IMR-90 (cell line): Measurements from ENCODE around the gene NPR2. TPM values are rescaled to one million over a fixed set of nuclear protein-coding genes. Genes with fewer than 3 reads are reported as not detected.

Experiments
- ATAC-seq: fragments of 200-7000 bp; cut with Tn5 transposase; 2 replicates; pipeline ENCODE4 v1.9.1; 2020; ENCODE audit warnings: low read depth, mild to moderate bottlenecking, moderate library complexity
- BruUV-seq: library from RNA; stranded (reverse); fragments of 400-500 nt; replicated peaks from 2 replicates; lab custom pipeline; 2021; lab: Mats Ljungman, UMichigan
- CTCF ChIA-PET: fragments of 300-600 bp; formaldehyde crosslinking; extraction: SDS; loops from one replicate; lab custom pipeline; 2021; ENCODE audit warnings: antibody characterized with exemption; lab: Yijun Ruan, JAX
- POLR2A ChIA-PET: fragments of 300-600 bp; sonication (Branson Sonifier 250); formaldehyde crosslinking; loops from one replicate; lab custom pipeline; 2022; ENCODE audit warnings: antibody characterized with exemption; ENCODE audit not compliant: unreplicated experiment; lab: Charles Lee
- DNase-seq: peaks from one replicate; pipeline ENCODE4 v3.0.0; 2013
- H2AFZ ChIP-seq: replicated peaks from 2 replicates; pipeline ENCODE3; 2013; ENCODE audit warnings: low read length, mild to moderate bottlenecking; ENCODE audit not compliant: poor library complexity
- H2AK5ac ChIP-seq: 2 replicates; pipeline ENCODE4 v1.6.1; 2013; ENCODE audit warnings: low read depth, low read length, inconsistent platforms
- H2AK9ac ChIP-seq: replicated peaks from 2 replicates; pipeline ENCODE3; 2013; ENCODE audit warnings: mild to moderate bottlenecking, low read depth, low read length, moderate library complexity; ENCODE audit not compliant: poor library complexity
- H2BK120ac ChIP-seq: 2 replicates; pipeline ENCODE4 v1.6.1; 2013; ENCODE audit warnings: low read depth, low read length, inconsistent platforms
- H2BK15ac ChIP-seq: 3 replicates; pipeline ENCODE4 v1.6.1; 2013; ENCODE audit warnings: low read depth, low read length, inconsistent platforms
- H2BK20ac ChIP-seq: 2 replicates; pipeline ENCODE4 v1.6.1; 2013; ENCODE audit warnings: low read depth, mild to moderate bottlenecking, inconsistent platforms, low read length, moderate library complexity
- H2BK5ac ChIP-seq: 2 replicates; pipeline ENCODE4 v1.6.1; 2013; ENCODE audit warnings: mild to moderate bottlenecking, low read depth, low read length, inconsistent platforms; ENCODE audit not compliant: poor library complexity, severe bottlenecking
- H3K14ac ChIP-seq: replicated peaks from 2 replicates; pipeline ENCODE4 v1.6.1; 2013; ENCODE audit warnings: low read depth, low read length, inconsistent platforms
- H3K18ac ChIP-seq: 2 replicates; pipeline ENCODE4 v1.6.1; 2013; ENCODE audit warnings: low read depth, low read length, control low read depth
- H3K23ac ChIP-seq: 2 replicates; pipeline ENCODE4 v1.6.1; 2013; ENCODE audit warnings: low read depth, low read length, inconsistent platforms
- H3K27ac ChIP-seq: 2 replicates; pipeline ENCODE4 v1.5.1; 2013; ENCODE audit warnings: mild to moderate bottlenecking, control low read depth, low read length; ENCODE audit not compliant: insufficient read depth
- H3K27me3 ChIP-seq: 2 replicates; pipeline ENCODE4 v1.6.1; 2013; ENCODE audit warnings: low read length; ENCODE audit not compliant: control insufficient read depth, insufficient read depth
- H3K36me3 ChIP-seq: 2 replicates; pipeline ENCODE4 v1.6.1; 2013; ENCODE audit warnings: low read length, mixed read lengths; ENCODE audit not compliant: control insufficient read depth, insufficient read depth
- H3K4ac ChIP-seq: 2 replicates; pipeline ENCODE4 v1.6.1; 2013; ENCODE audit warnings: low read depth, low read length, inconsistent platforms
- H3K4me1 ChIP-seq: 2 replicates; pipeline ENCODE4 v1.6.1; 2013; ENCODE audit warnings: low read length, mixed read lengths; ENCODE audit not compliant: control insufficient read depth, insufficient read depth
- H3K4me2 ChIP-seq: 2 replicates; pipeline ENCODE4 v1.6.1; 2013; ENCODE audit warnings: low read depth, mild to moderate bottlenecking, control low read depth, low read length, moderate library complexity
- H3K4me3 ChIP-seq: 2 replicates; pipeline ENCODE4 v1.5.1; 2013; ENCODE audit warnings: low read depth, mild to moderate bottlenecking, control low read depth, low read length, moderate library complexity; ENCODE audit not compliant: insufficient read depth
- H3K56ac ChIP-seq: 2 replicates; pipeline ENCODE4 v1.6.1; 2013; ENCODE audit warnings: low read length, inconsistent platforms; ENCODE audit not compliant: insufficient read depth; ENCODE audit errors: extremely low read depth
- H3K79me1 ChIP-seq, 2 experiments: 2 replicates each; pipeline ENCODE4 v1.6.1; 2013; ENCODE audit warnings: low read length in 2 of 2, inconsistent platforms in 1 of 2, low read depth in 1 of 2
- H3K9ac ChIP-seq: 2 replicates; pipeline ENCODE4 v1.6.1; 2013; ENCODE audit warnings: low read depth, low read length, control low read depth
- H3K9me1 ChIP-seq: 2 replicates; pipeline ENCODE4 v1.6.1; 2013; ENCODE audit warnings: low read length, inconsistent platforms; ENCODE audit not compliant: insufficient read depth
- H3K9me3 ChIP-seq: 2 replicates; pipeline ENCODE4 v1.6.1; 2013; ENCODE audit warnings: low read length; ENCODE audit not compliant: control insufficient read depth, insufficient read depth
- H4K20me1 ChIP-seq: 2 replicates; pipeline ENCODE4 v1.6.1; 2013; ENCODE audit warnings: low read length, inconsistent platforms; ENCODE audit not compliant: insufficient read depth
- H4K5ac ChIP-seq: 2 replicates; pipeline ENCODE4 v1.6.1; 2013; ENCODE audit warnings: mild to moderate bottlenecking, low read depth, low read length, control low read depth
- H4K8ac ChIP-seq, 2 experiments: 2 replicates each; pipeline ENCODE4 v1.6.1; 2013; ENCODE audit warnings: low read depth in 2 of 2, low read length in 2 of 2, control low read depth in 1 of 2, inconsistent platforms in 1 of 2
- H4K91ac ChIP-seq: 2 replicates; pipeline ENCODE4 v1.6.1; 2013; ENCODE audit warnings: low read depth, low read length, inconsistent platforms; ENCODE audit not compliant: insufficient read depth
- BHLHE40 ChIP-seq: fragments of 150-350 bp; IDR thresholded peaks from 2 replicates; pipeline ENCODE4 v1.6.1; 2016; ENCODE audit warnings: mild to moderate bottlenecking, low read depth, low read length
- CEBPB ChIP-seq: IDR thresholded peaks from 2 replicates; pipeline ENCODE4 v1.6.1; 2012; ENCODE audit warnings: low read depth, low read length, improper control_type of control experiment
- CHD1 ChIP-seq: IDR thresholded peaks from 2 replicates; pipeline ENCODE4 v1.6.1; 2012; ENCODE audit warnings: low read depth, low read length, improper control_type of control experiment
- FOS ChIP-seq: fragments of 150-350 bp; IDR thresholded peaks from 2 replicates; pipeline ENCODE4 v1.6.1; 2016; ENCODE audit warnings: low read depth, low read length
- MAFK ChIP-seq: IDR thresholded peaks from 2 replicates; pipeline ENCODE4 v1.6.1; 2012; ENCODE audit warnings: low read depth, low read length, improper control_type of control experiment
- MAZ ChIP-seq: IDR thresholded peaks from 2 replicates; pipeline ENCODE4 v1.6.1; 2012; ENCODE audit warnings: low read depth, mild to moderate bottlenecking, low read length, improper control_type of control experiment, moderate library complexity, borderline replicate concordance
- MXI1 ChIP-seq: IDR thresholded peaks from 2 replicates; pipeline ENCODE4 v1.6.1; 2012; ENCODE audit warnings: low read depth, mild to moderate bottlenecking, low read length, moderate library complexity, borderline replicate concordance
- NFE2L2 ChIP-seq: fragments of 150-350 bp; IDR thresholded peaks from 2 replicates; pipeline ENCODE4 v1.6.1; 2016; ENCODE audit warnings: low read depth, mild to moderate bottlenecking, low read length
- POLR2A ChIP-seq: IDR thresholded peaks from 2 replicates; pipeline ENCODE4 v1.6.1; 2012; ENCODE audit warnings: mild to moderate bottlenecking, low read depth, low read length
- RAD21 ChIP-seq: IDR thresholded peaks from 2 replicates; pipeline ENCODE4 v1.6.1; 2012; ENCODE audit warnings: low read length, improper control_type of control experiment
- RCOR1 ChIP-seq: IDR thresholded peaks from 2 replicates; pipeline ENCODE4 v1.6.1; 2012; ENCODE audit warnings: mild to moderate bottlenecking, low read length, improper control_type of control experiment; ENCODE audit not compliant: insufficient replicate concordance
- RFX5 ChIP-seq: IDR thresholded peaks from 2 replicates; pipeline ENCODE4 v1.8.0; 2012; ENCODE audit warnings: low read depth, mild to moderate bottlenecking, low read length, moderate library complexity
- SMC3 ChIP-seq: fragments of 150-350 bp; IDR thresholded peaks from 2 replicates; pipeline ENCODE4 v1.6.1; 2016; ENCODE audit warnings: low read depth, mild to moderate bottlenecking, antibody characterized with exemption, low read length, moderate library complexity
- WGBS, 2 experiments: methylation state at CpG; one replicate each; pipeline versions ENCODE4 v1.1.5 to v1.1.7; 2013; ENCODE audit warnings: missing lambda C conversion rate in 2 of 2; ENCODE audit not compliant: insufficient read length in 1 of 2; ENCODE audit errors: extremely low coverage in 2 of 2; 5-methylcytosine and 5-hydroxymethylcytosine counted together
- dilution Hi-C: fragments of 300-500 bp; cut with HindIII; formaldehyde crosslinking; loops from one replicate; pipeline ENCODE4 v1.14.3; 2018; ENCODE audit warnings: low sequenced_read_pairs; ENCODE audit not compliant: unreplicated experiment
- in situ Hi-C: fragments of 300-500 bp; cut with MboI; formaldehyde crosslinking; loops from 3 replicates; pipeline ENCODE4 v1.14.3; 2019; ENCODE audit warnings: low sequenced_read_pairs, inconsistent platforms, mixed read lengths
- intact Hi-C: fragments of 100-400 bp; cut with micrococcal nuclease; formaldehyde crosslinking; loops from 2 replicates; pipeline ENCODE4 v1.10.0; 2022
- polyA plus RNA-seq, 3 experiments: library from polyadenylated mRNA; depleted of rRNA; stranded (reverse); fragments of >200 nt; gene quantifications; 2 replicates each; pipeline ENCODE4 v1.2.3, GENCODE V29; 2012; ENCODE audit warnings: low replicate concordance in 1 of 3
- total RNA-seq: library from RNA; depleted of rRNA; stranded (reverse); fragments of >200 nt; gene quantifications from 2 replicates; pipeline ENCODE4 v1.2.3, GENCODE V29; 2012
- TF ChIP-seq, protein P1 (sequence below): conservative IDR thresholded peaks from 2 replicates; pipeline ENCODE4 v1.5.1; 2012; ENCODE audit warnings: mild to moderate bottlenecking, low read depth, low read length, improper control_type of control experiment
- TF ChIP-seq, protein P2 (sequence below): fragments of 150-350 bp; IDR thresholded peaks from 2 replicates; pipeline ENCODE4 v1.6.1; 2017; ENCODE audit warnings: mild to moderate bottlenecking, antibody characterized with exemption, low read length, low read depth
- TF ChIP-seq, protein P3 (sequence below): fragments of 150-350 bp; IDR thresholded peaks from 2 replicates; pipeline ENCODE4 v1.6.1; 2016; ENCODE audit warnings: low read depth, mild to moderate bottlenecking, low read length, moderate library complexity, borderline replicate concordance

Gene NPR2
- total and polyA plus RNA-seq, 2 of the 4 experiments (the other 2 are of a cell fraction) = 5.2 to 35.7 TPM

DNA sequence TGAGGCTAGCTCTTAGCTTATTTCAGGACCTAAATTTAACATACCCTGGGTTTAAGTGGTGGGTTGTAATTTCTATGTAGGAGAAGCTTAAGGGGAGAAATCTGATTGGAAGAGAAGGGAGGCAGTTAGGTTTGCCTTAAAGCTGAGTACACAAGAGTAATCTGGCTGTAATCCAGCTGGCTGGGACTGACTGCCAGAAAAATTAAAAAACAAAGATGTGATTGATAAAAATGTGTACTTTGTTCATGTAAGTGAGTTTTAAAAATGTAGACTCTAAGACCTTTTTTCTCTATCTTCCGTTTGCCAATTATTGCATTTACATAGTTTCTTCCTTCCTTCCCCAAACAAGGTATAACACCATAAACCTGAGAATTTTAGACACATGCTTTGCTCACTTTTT, 19.9 kb upstream of the NPR2 start:
- H2BK20ac ChIP-seq = no peak overlapping the region
- no CpG with 5 or more reads among the region's 1 CpG for WGBS, 2 experiments
- CTCF ChIA-PET = interaction anchor here (1.0 kb wide), 1 partner anchor 18 kb away, joined by 3 read pairs; no protein-coding TSS in a partner anchor

More for the DNA sequence above, 19.9 kb upstream of the NPR2 start:
- H3K9me3 ChIP-seq = no peaks in the 10 kb centered on the region
- no peak overlapping the region for H4K91ac ChIP-seq
- no peak for DNase-seq
- no peaks in the 10 kb centered on the region for H4K20me1 ChIP-seq
- H3K4me1 ChIP-seq = peaks cover 1% of the 10 kb centered on the region; the same call in 1 of the 2 replicates
- H2AK5ac ChIP-seq = no peak overlapping the region
- no peak for TF ChIP-seq NFE2L2
- TF ChIP-seq BHLHE40 = no peak
- no peak for TF ChIP-seq RFX5
- TF ChIP-seq POLR2A = no peak
- TF ChIP-seq, protein P1, sequence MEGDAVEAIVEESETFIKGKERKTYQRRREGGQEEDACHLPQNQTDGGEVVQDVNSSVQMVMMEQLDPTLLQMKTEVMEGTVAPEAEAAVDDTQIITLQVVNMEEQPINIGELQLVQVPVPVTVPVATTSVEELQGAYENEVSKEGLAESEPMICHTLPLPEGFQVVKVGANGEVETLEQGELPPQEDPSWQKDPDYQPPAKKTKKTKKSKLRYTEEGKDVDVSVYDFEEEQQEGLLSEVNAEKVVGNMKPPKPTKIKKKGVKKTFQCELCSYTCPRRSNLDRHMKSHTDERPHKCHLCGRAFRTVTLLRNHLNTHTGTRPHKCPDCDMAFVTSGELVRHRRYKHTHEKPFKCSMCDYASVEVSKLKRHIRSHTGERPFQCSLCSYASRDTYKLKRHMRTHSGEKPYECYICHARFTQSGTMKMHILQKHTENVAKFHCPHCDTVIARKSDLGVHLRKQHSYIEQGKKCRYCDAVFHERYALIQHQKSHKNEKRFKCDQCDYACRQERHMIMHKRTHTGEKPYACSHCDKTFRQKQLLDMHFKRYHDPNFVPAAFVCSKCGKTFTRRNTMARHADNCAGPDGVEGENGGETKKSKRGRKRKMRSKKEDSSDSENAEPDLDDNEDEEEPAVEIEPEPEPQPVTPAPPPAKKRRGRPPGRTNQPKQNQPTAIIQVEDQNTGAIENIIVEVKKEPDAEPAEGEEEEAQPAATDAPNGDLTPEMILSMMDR = no peak
- TF ChIP-seq CEBPB = no peak
- TF ChIP-seq FOS = no peak
- no peak for TF ChIP-seq MAZ
- TF ChIP-seq RAD21 = no peak
- TF ChIP-seq CHD1 = no peak
- TF ChIP-seq, protein P2, sequence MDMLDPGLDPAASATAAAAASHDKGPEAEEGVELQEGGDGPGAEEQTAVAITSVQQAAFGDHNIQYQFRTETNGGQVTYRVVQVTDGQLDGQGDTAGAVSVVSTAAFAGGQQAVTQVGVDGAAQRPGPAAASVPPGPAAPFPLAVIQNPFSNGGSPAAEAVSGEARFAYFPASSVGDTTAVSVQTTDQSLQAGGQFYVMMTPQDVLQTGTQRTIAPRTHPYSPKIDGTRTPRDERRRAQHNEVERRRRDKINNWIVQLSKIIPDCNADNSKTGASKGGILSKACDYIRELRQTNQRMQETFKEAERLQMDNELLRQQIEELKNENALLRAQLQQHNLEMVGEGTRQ = no peak
- no peak for TF ChIP-seq MAFK
- TF ChIP-seq SMC3 = no peak
- TF ChIP-seq, protein P3, sequence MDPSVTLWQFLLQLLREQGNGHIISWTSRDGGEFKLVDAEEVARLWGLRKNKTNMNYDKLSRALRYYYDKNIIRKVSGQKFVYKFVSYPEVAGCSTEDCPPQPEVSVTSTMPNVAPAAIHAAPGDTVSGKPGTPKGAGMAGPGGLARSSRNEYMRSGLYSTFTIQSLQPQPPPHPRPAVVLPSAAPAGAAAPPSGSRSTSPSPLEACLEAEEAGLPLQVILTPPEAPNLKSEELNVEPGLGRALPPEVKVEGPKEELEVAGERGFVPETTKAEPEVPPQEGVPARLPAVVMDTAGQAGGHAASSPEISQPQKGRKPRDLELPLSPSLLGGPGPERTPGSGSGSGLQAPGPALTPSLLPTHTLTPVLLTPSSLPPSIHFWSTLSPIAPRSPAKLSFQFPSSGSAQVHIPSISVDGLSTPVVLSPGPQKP = no peak
- no peak for TF ChIP-seq MXI1
- TF ChIP-seq RCOR1 = no peak
- H3K56ac ChIP-seq = no peak overlapping the region
- H3K4ac ChIP-seq = no peak overlapping the region
- H3K27me3 ChIP-seq = peaks cover 28% of the 10 kb centered on the region
- intact Hi-C loops (no loop called here), dilution Hi-C loops (no loop called here), in situ Hi-C loops (no loop called here)
- BruUV-seq = no TSS peak
- H3K14ac ChIP-seq = no peak overlapping the region
- no peak overlapping the region for H2BK15ac ChIP-seq
- POLR2A ChIA-PET = no interaction called here
- H3K18ac ChIP-seq = no peak overlapping the region
- H2BK120ac ChIP-seq = no peak overlapping the region
- H3K27ac ChIP-seq = no peak overlapping the region
- H3K9me1 ChIP-seq = no peaks in the 10 kb centered on the region
- no peak overlapping the region for H4K5ac ChIP-seq
- H3K79me1 ChIP-seq = no peaks in the 10 kb centered on the region
- H3K4me2 ChIP-seq = no peak overlapping the region
- no peak overlapping the region for H2AK9ac ChIP-seq
- no peak overlapping the region for H3K23ac ChIP-seq
- H2AFZ ChIP-seq = no peak overlapping the region
- H4K8ac ChIP-seq = no peak overlapping the region
- H3K36me3 ChIP-seq = no peaks in the 10 kb centered on the region
- no peak overlapping the region for H3K9ac ChIP-seq
- peak; percentile 32; the same call in 1 of the 2 replicates for ATAC-seq
- H2BK5ac ChIP-seq = no peak overlapping the region
- H3K4me3 ChIP-seq = no peak overlapping the region
